ENCODE results near the gene LAMP5.

GRCh38 chr20:9478771-9479170 is 35.6 kb upstream of the LAMP5 start:
- TF ChIP-seq CTCF (IDR thresholded peaks at IDR 0.05; ENCODE audit: low read depth, low read length) (no peak), MAX (IDR thresholded peaks at IDR 0.05; ENCODE audit: low read depth, low read length) (no peak), MYC (IDR thresholded peaks at IDR 0.05; ENCODE audit: low read depth, low read length) (no peak)
